Hematopoietic multipotent progenitor cell treated with erythropoietin and hydrocortisone succinate and interleukin-3 and kit ligand, for 4 days (in vitro differentiated cells): Measurements from ENCODE around the gene RNF43.
A peak's percentile ranks its signal among the peaks of the same experiment; 100 is the strongest.
"Not testable (repeated sequence)": the region's sequence is repeated elsewhere in the genome, so short reads cannot be mapped to it uniquely, and the experiment has no call there.

ENCODE experiments used
- DNase-seq: peaks from one replicate; pipeline ENCODE4 v3.0.0-alpha.2; 2015

RNF43 gene

DNA sequence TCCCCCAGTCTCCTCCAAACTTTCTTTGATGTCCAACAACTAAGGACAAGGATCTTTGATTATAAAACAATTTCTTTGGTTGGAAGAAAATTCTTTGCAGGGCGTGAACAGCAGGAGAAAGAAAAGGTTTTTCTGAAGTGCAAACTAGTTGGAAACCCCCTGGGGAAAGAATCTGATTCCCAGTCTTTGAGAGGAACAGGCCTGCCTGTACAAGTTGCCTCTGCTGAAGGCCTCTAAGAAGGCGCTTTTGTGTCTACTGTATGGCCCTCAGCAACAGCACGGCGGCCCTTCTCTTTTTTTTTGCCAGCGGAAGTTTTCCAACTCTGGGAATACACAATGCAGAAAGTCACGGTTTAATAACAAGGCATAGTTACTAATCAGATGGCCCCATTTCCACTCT lies 14.0 kb downstream of the RNF43 start:
- no peak for DNase-seq

DNA sequence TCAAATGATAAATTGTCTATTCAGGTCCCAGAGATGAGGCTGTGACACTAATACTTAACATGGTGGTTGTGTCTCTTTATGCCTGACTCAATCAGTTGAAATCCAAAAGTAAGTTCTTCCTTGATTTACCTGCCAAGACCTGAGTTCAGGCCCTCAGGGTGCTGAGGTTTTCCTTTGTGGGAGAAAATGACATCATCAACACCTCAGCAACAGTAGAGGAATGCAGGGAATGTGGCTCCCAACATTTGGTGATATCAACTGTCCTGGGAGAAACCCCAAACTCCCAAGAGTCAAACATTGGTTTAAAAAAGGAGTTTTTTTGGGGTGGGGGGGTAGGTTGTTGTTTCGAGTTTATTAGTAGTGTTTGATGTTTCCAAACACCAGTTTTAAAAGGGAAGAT lies 14.7 kb downstream of the RNF43 start:
- no peak for DNase-seq

DNA sequence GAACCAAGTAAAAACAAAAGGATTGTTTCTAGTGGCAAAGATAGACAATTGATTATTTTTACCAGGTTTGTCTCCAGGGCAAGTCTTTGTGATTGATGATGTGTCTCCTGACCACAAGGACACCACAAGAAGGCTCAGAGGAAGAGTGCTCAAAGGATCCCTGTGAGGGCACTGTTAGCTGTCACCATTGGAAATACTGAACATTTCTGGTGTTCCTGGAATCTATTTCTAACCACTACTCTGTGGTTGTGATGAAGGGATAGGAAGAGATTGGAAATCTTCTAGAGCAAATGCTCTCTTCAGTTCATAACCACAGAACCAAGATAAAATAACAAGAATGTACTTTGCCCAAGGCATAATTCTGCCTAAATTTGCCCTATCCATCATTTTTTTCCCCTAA lies 15.3 kb downstream of the RNF43 start:
- peak; percentile 58 for DNase-seq

DNA sequence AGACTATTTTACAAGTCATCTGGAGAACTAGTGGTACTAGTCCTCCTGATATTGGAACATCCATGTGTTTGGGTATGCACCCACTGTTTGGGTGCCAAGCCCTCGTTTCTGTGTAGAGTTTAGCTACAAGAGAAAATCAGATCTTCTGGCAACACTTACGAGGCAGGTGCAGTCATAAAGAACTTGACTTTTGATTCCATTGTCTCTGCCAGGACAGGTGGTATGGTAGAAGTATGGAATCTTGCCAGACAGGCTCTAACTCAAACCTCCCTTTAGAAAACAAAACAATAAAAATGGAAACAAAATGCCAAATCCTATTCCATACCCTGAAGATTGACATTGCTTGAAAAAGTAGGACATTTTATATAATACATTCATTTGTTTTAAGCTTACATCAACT lies 16.0 kb downstream of the RNF43 start:
- no peak for DNase-seq

DNA sequence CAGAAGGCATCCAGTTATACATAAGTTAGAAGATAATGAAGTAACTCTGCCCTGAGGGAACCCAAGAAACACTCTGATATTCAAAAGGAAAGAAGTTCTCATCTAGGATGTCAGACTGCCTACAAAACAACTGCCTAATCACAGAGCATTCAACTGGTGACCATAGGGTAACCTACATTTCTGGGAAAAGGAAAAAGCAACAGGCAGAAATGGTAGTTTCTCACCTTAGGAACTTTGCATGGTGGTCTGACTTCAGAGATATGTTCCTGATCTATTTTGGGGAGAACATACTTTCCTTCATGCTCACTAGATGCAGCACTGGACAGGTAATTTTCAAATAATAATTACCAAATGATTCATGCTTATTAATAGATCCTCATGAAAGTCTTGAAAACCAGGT lies 16.5 kb downstream of the RNF43 start:
- DNase-seq, result no peak

DNA sequence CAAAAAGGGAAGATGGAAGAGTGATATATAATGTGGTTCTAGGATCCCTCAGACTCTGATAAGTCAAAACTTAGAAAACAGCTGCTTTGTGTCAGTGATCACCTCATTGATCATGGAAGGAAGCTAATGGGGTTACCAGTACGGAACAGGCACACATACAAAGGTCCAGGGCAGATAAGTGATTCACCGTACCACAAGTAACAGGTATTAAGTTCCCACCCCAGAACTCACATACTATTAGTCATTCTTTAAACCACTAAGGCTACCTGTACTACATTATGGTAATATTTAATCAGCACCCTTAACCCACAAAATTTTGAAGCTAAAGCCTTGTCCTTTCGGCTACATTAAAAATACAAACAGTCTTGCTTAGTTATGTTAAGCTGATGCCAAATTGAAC lies 17.4 kb downstream of the RNF43 start:
- no peak for DNase-seq

DNA sequence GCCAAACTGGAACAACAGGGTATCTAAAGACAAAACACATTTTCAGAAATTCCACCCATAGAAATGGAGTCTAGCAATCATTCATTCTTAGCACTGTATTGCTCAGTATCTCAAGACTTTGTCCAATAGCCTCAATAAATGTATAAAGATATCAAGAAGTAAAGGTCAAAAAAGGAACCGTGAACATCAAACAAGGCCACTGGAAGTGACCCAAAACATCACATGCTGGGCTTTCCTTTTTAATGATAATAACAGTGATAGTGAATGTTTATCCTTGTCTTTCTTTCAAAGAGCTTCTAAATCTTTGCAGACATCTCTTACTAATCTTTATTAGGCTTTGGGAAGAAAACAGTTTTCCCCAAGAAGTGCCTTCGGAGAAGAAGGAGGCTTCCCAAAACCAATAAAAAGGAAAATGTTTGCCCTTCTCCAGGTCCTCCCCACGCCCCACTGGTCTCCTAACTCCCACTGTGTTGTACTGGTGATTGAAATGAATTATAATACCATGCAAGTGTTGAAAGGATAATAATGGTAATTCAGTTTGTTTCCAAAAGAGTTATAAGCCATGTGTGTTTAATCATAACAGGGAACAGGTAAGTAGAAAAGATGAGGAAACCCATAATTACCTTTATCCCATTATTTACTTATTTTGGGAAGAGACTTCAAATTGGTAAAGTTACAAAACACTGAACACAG lies 18.6 kb downstream of the RNF43 start:
- no peak for DNase-seq

DNA sequence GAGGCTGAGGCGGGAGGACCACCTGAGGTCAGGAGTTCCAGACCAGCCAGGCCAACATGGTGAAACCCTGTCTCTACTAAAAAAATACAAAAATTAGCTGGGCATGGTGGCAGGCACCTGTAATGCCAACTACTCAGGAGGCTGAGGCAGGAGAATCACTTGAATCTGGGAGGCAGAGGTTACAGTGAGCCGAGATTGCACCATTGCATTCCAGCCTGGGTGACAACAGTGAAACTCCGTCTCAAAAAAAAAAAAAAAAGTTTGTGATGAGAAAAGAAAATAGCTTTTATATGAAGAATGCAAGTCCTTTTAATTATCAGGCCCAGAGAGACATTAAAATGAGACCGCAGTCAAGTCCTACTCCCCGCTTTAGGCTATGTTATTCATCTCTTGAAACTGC lies 19.9 kb downstream of the RNF43 start:
- DNase-seq, result not testable (repeated sequence)

DNA sequence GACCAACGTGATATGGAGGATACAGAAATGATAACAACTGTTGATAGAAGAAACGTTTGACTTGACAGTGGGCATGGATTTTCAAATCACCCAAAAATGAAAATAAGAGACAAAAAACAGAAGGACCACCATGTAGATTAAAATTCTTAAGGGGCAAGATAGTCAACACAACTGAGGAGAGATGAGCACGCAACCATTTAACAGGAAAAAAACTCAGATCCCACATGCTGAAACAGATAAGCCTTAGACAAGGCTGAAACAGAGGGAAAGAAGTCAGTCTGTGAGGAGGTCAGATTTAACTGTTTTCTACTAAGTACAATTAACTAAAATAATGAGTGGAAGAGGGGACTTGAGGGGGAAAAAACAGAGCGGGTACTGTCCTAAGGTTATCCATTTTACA lies 21.2 kb downstream of the RNF43 start:
- DNase-seq, result no peak

DNA sequence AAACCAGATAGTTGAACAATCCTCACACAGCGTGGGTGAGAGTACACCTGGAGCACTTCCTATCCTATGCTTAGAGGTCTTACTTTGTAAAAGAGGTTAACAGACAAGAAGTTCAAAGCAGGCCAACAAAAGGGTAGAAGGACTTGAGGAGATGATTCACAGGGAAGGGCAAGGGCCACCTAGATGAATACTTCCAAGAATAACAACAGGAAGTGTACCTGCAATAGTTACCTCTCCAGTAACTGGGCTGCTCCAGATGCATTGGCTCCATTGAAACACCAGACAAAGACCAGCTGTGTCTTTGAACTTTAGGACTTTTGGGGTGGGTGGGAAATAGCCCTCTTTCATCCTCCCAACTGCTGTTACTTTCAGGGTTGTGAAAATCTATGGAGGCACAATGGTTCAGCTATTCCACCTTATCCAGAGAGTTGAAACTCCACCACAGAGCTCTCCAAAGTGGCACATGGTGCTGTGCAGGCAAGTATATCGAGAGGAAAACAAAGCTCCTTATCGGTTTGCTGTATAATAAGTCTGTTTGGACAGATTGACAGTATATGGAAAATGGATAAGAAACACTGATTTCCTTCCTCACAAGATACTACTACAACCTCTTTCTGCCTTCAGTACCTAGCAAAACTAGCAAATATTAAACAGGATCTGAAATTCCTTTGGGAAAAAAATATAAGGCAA lies 22.7 kb downstream of the RNF43 start:
- no peak for DNase-seq

DNA sequence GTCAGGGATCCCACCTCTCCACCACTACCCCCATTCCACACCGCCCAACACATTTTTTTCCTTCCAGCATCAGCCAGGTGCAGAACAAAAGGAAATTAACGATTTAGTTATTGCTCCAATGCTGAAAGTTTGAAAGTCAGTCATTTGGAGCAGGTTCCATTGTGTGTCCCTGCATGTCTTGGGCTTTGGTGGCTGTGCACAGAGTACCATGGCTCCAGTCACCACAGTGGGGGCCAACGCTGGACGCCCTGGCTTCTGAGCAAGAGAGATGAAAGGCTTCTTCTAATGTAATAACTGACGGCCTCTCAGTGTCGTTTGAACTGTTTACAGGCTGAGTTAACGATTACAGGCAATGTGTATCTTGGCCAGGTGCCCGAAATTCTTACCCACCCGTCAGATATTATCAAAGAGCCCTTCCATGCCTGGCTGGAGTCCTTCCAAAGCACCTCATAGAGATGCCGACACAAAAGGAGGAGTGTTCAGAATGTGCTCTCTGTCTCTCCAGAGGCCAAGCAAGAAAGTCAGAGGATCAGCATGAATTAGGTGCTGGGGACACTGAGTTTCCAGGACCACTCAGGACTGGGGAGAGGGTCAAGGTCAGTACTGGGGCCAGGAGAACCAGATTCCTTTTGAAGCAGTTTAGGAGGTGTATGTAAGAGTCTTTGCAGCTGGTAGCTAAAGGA lies 25.9 kb downstream of the RNF43 start:
- peak; percentile 82 for DNase-seq

DNA sequence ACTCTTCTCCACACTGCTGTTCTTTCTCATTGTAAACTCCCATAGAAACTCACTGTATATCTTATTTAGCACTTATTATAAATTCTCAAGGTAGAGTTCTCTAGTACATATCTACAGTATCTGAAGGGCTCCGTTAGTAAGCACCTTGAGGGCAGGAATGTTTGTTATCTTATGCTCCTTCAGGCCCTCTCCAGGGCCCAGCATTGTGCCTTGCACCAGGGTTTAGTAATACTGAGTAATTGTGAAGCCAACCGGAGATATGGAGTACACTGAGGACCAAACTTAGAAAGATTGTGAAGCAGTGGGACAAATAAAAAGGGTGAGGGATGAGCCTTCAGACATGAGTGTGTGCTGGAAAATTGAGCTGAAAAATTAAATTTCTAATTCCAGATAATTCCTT lies 26.4 kb downstream of the RNF43 start:
- DNase-seq, result no peak

DNA sequence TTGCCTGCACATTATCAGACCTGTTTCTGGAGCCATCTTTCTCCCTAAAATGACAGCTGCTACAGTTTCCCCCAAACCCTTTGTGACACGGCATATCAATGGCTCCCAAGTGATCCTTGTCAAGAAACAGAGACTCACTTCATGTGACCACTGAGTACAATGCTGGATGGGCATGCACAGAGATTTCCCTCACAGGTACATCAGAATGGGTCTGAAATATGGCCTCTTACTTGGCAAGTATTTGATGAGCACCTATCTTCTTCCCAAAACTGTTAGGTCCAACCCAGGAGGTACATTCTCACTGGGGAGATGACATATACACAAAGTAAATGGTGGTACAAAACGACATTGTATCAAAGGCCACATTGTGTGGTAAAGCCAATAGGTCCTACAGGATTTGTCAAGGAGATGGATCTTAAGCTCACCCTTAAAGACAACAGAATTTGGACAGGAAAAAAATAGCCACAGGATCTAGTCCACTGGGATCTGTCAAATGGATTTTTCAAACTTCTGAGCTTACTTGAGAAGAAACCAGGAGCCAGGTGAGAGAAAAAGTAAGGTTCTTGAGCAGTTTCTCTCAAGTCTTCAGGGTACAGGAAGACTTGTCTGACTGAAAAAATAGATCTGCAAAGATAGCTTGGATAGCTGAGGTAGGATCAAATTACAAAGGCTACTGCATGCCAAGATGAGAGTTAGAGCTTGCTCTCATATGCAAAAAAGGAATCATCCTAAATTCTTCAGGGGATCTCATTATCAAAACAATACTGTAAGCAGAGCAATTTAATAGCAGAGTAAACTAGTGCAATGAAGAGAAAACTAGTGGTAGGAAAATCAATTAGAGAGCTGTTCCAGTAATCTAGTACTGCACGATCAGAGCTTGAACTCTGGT lies 28.8 kb downstream of the RNF43 start:
- DNase-seq, result no peak

DNA sequence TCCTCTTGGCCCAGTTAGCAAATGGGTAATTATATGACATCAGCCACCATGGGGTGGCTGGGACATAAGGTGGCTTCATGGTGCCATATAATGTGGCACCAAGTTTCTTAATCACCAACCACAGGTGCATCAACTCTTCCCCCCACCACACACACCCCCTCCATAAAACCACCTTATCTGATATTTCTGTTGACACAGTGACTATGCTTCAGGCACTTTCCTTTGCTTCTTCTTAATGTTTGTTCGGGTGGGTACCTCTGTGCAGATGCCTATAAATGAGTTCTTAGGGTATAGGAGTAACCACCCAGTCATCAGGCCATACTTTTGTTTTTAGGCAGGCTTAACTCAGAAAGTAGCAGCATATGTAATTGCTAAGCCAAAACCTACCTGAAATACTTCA lies 29.5 kb downstream of the RNF43 start:
- DNase-seq, result peak; percentile 42

DNA sequence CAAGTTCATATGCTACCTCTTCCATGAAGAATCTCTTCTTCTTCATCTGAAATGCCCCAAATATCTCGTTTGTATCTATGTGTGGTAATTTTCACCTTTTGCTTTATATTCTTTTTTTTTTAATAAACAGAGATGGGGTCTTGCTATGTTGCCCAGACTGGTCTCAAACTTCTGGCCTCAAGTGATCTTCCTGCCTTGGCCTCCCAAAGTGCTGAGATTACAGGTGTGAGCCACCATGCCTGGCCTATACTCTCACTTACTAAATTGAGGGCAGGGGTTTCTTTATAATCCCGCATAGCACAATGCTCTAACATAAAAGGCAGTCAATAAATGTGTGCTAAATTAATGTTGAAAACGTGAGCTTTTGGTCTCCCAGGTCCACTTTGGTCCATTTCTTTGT lies 30.6 kb downstream of the RNF43 start:
- no peak for DNase-seq

DNA sequence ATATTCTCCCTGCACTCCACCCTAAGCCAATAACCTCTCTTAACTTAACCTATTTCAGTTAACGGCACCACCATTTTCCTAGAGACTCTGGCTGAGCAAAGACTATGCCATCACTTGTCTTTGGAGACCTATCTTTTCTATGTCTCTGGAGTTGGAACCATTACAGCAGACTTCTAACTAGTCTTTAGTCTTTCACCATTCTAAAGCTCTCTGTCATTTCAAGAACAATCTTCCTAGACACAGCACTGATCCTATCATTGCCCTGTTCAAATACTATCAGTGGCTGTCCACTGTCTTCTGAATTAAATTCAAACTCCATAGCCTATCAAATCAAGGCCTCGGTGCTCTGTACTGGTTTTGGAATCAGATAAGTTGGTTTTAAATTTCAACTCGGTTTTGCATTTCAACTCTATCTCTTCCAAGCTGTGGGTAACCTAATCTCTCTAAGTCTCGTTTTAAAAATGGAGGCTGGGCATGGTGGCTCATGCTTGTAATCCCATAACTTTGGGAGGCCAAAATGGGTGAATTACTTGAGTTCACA lies 31.9 kb downstream of the RNF43 start:
- no peak for DNase-seq

DNA sequence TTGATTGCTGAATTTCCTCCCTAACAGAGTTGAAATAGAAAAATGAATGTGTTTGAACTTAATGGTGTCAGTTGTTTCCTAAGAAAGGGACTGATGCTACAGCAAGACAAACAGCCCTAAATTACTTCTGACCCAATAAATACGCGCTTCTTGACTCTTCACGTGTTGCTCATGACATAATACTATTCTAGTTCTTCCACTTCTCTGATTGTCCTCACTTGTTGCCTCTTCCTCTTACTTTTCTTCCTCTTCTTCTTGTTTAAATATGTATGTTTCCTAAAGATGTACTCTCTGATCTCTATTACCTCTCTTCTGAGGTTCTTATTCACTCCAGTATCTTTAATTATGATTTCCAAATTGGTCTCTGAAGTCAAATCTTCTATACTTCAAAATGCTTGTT lies 32.4 kb downstream of the RNF43 start:
- no peak for DNase-seq

DNA sequence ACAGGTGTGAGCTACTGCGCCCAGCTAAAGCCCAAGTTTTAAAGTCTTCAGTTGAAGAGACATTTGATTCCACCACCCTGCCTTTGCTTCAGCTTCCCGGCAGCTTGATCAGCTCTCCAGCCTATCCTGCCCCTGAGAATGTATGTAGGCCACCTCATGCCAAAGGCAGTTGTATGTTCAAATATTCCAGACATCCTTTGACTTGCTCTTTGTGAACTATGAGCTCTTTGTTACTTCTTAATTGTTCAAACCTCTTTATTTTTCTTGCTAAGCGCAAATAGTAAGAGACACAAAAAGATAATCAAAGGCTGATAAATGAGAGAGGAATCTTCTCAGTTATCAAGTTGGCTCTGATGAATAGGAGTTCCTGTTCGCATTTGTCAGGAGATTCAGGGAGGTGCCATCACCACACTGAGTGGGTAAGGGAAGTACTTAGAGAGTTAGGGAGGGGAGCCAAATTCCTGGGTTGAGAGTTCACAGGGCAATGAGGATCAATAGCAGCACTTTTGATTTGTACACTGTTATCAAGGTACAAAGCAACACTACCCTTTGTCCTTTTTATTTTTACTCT lies 33.4 kb downstream of the RNF43 start:
- no peak for DNase-seq

DNA sequence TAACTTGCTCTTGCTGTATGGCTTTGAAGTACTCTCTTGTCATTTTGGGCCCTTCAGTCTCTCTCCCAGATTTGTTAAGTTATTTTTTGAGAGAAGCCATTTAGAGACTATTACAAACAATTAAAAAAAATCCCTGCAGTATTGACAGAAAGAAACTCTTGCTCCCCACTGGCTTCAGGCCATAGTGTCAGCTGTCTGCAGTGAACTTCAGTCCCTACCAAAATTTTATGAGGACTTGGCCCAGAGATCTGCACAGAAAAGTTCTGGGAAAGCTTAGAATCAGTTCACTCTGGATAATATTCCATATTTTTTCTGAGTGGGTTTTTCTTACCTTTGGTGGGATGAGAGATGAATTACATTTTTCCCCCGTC lies 34.5 kb downstream of the RNF43 start:
- DNase-seq, result no peak

DNA sequence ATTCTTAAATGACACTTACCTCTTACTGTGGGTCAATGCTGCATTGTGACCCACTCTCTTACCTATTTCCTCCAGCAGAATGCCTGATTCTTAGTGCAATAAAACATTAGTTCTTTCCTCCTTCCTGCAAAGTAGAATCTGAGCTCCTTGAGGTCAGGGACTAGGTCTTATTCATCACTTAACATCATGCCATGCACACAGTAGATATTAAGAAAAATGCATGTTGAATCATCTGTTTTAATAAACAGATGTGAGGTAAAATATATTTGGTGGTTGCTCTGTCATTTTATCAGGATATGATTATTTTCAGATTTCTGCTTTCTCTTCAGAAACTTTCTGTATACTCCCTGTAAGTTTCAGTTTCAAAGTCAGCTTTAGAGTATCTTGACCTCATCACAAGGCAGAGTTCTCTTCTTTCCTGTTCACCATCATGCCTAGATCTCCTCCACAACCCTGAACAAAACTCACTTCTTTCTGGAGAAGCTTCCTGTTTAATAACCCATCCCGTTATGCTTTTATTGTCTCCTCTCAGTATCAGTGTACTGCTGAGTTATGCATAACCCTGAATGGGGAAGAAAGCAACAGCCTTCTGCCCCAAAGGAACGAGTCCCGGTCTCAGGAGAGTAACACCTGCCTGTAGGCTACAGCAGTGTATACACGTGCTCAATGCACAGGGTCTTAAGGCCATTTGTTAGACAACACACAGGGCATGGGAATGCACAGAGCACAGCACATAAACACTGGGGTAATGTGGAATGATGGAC lies 35.0 kb downstream of the RNF43 start:
- DNase-seq, result no peak

DNA sequence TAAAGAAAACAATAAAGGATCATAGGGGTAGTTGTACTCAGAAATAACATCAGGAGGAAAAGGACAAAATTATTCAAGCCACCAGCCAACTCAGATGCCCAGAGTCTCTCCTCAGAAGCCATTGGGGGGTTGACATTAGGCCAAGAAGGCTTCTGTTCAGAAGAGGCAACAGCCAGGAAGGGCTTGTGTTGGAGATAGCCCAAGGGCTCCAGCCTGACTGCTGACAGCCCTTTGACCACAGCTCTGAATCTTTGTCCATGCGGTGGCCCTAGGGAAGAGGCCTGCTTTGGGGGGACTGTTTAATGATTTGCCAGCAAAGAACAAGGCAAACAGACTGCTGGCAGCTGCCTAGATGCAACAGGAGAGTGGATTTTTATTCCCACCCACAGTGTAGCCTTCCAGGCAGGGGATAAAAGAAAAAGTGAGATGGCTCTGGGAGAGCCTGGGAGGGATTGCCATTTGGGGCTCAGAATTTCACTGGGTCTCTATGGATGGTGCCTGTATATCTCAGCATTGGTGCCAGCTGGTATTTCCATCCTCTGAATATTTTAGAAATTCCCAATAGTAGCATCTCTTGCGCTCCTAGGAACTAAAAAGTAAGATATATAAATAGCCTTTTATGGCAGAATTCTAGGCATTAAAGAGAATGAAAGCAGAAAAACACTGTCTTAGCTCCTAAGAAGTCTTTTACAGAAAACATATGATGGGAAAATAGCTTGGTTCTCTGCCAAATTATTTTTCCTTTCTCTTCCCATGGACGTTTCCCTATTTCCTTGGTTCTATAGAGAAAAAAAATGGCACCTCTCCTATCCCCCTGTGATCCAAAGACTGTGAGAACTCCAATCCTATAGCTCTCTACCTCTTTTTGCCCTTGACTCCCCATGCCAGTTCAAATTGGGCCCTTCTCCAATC lies 36.0 kb downstream of the RNF43 start:
- DNase-seq, result peak; percentile 48
